Stimulated activated CD4-positive, alpha-beta T cell treated with anti-CD3 and anti-CD28 coated beads, Interleukin-12 subunit alpha, Interleukin-12 subunit beta, amount 100 ng/mL, for 24 hours (primary cell): ENCODE results near the gene UBE2D3.

Source experiments
- DNase-seq, 2 experiments: peaks; one replicate each; pipeline ENCODE4 v3.0.0-alpha.2; 2020; ENCODE audit warnings: low read depth in 2 of 2

Gene UBE2D3

DNA sequence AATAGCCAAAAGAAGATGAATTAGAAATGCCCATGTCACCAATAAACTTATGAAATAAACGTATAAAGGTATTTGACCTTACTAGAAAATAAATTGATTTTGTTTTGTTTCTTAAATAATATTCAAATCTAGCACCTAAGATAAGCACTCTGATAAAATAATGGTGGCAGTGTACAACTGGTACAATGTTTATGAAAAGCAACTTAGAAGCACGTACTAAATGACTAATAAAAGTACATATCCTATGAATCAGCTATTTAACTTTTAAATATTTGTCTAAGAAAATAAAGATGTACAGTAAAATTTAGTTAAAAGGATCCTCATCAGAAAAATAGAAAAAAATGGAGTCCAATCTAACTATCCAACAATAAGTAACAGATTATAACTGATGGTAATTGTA, 73.3 kb downstream of the UBE2D3 start:
- DNase-seq, result no peak

DNA sequence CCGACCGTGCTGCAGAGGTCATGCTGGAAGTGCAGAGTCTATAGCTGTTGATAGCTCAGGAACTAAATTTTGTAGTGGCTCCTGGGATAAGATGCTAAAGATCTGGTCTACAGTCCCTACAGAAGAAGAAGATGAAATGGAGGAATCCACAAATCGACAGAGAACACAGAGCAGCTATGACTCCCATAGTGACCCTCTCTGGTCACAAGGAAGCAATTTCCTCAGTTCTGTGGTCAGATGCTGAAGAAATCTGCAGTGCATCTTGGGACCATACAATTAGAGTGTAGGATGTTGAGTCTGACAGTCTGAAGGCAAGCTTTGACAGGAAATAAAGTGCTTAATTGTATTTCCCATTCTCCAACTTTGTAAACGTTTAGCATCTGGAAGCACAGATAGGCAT, 75.4 kb downstream of the UBE2D3 start:
- DNase-seq, result no peak
